NCI-H524 treated with DMSO at 0.1 percent for 48 hours (cell line): ENCODE data around the gene ATP6V1F.

Source experiments
- DNase-seq: peaks from one replicate; lab custom pipeline; 2025; lab: John Stamatoyannopoulos, UW

ATP6V1F gene

GRCh38 chr7:128869138-128869943 lies 6.7 kb downstream of the ATP6V1F start:
- no peak for DNase-seq

DNA sequence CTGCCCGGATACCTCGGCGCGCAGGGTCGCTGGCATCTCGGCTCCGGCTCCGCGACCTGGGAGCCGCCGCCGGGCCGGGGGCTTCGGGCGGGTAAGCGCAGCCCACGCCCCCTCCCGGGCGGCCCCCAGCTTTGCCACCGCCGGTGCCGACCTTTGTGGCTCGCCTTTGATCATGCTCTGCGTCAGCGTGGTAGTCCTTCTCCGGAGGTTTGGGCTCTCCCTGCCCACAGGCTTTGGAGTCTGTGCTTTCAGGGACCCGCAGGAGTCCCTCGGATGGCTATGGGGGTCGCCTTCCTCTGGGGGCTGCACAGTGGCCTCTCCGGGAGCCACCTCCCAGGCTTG lies 7.3 kb downstream of the ATP6V1F start:
- no peak for DNase-seq

DNA sequence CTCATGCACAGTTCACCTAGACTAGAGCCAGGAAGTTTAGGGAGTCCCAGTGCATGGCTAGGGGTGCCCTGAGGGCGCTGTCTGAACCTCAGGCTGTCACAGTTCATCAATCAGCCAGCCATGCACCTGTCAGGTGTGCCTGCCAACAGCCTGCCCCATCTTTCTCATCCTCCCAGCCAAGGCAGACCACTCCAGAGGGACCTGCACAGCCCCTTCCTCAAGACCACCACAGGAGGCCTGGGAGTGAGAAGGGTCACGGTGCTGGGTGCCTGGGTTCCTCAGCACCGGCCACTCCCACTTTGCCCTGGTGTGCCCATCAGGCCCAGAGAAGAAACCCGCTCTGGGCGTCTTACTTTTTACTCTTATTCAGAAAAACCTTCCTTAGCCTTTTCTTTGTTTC lies 8.4 kb downstream of the ATP6V1F start:
- no peak for DNase-seq

DNA sequence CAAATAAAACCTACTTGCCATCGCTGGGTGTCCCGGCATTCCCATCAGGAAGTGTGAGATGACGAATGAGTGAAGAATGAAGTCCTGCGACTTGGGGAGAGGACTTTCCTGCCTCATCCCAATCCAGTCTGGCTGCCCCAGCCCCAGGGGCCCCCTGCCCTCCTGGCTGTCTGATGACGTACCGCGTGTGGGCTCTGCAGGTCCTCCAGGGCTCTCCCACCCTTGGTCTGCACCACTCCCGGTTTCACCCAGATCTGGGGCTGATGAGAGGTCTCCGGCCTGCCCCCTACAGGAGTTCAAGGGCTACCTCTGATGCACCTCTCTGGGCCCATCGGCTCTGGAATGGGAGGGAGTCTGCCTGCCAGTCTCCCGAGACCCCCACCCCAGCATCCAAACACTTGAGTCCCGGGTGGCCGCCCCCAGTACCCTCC lies 9.8 kb downstream of the ATP6V1F start:
- no peak for DNase-seq

DNA sequence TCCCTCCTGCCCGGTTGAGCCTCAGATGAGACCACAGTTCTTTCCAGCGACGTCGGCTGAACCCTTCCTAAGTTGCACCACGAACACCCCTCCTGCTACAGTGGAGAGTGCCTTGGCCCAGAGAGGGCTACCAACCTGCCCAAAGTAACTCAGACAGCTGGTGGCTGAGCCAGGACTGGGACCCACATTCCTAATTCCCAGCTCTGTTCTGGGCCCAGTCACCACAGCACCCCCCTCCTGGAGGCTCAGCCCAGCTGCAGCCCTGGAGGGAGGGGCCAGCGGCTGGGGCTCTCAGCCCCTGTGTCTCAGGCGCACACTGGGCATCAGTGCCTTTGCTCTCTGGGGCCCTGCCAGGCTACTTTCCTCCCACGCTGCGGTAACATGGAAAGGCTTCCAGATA lies 10.6 kb downstream of the ATP6V1F start:
- DNase-seq = no peak

GRCh38 chr7:128874140-128875031 lies 11.7 kb downstream of the ATP6V1F start:
- DNase-seq = no peak

- no peak for DNase-seq
Measured at GRCh38 chr7:128875523-128875948, 12.9 kb downstream of the ATP6V1F start.

DNA sequence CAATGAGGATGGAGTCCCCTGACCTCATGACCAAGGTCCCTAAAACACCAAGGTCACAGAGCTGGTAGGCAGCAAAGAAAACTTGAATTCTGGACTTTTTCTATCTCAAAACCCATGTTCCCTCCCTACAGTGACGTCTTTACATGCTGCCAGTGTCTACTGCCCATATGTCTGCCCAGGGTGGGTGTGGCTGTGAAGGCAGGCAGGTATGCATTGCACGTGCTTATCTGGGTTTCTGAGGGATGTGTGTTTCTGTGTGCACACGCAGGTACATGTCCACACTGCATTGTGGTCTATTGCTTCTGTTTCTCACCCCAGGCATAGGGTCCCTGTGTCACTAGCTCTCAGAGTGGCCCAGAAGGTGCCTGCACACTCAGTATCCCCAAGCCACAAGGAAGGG lies 13.5 kb downstream of the ATP6V1F start:
- no peak for DNase-seq

GRCh38 chr7:128876586-128876977 lies 13.9 kb downstream of the ATP6V1F start:
- no peak for DNase-seq

DNA sequence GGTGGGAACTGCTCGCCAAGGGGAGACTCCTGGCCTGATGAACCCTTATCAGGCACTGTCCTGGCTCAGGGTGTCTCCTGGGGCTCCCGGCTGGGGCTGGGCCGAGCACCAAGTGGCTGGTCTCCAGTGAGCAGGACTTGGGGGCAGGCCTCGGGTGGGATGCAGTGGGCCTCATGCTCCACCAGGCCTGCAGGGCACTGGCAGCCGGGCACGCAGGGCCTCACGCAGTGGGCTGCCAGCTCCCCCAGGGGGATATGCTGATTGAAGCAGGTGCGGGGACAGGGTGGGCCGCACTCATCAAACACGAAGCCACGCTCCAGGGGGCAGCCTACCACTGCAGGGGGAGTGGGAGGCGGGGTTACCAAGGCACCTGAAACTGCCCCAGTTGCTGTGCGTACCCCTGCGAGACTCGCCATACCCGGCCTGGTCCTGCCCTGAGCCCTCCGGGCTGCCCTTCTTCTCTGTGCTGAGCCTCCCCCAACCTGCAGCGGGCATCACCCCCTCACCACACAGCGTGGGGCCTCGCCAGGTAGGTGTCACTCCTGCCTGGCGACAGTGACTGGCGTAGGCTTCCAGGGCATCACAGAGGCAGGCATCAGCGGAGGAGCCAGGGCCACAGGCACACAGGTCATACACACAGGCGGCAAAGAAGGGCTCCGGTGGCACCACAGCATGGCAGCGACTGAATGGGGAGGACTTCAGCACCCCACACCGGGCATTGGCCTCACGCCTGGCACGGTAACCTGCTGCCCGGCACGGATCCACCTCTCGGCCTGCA lies 14.5 kb downstream of the ATP6V1F start:
- DNase-seq = no peak

GRCh38 chr7:128877756-128878120 lies 15.1 kb downstream of the ATP6V1F start:
- no peak for DNase-seq

GRCh38 chr7:128878226-128879105 lies 15.8 kb downstream of the ATP6V1F start:
- DNase-seq = no peak

- no peak for DNase-seq
Measured at GRCh38 chr7:128879461-128879938, 16.8 kb downstream of the ATP6V1F start.

DNA sequence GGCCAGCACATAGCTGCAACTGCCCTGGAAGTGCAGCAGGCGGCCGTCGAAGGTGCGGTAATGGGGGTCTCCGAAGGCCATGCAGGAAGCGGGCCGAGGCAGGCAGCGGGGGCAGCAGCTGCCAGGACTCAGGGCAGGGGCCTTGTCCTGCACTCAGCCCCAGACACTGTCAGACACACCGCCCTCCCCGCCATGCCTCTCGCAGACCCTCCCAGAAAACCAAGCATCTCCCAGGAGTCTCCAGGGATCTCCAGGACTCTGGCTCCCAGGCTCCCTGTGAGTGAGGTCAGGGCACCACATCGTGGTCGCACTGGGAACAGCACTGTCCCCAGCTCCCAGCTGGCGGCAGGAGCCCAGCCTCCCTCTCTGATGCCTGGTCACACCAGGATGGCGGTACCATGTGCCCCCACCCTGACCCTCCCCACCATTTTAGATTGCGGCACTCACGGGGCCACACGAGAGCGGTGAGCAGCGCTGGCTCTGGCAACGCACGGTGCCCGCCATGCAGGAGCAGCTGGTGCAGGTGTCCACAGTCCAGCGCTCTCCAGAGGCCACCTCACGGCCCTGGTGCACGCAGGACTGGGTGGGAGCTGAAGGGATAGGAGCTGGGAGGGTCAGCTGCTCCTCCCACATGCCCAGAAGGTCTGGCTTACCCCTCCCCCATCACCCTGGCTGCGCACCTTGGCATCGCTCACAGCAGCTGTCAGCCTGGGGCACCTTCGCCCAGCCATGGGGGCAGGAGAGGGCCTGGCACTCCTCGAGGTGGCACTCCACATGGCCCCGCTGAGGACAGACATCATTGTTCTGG lies 17.5 kb downstream of the ATP6V1F start:
- DNase-seq = no peak

GRCh38 chr7:128880791-128881457 lies 18.3 kb downstream of the ATP6V1F start:
- no peak for DNase-seq

- no peak for DNase-seq
Measured at GRCh38 chr7:128881458-128882125, 18.9 kb downstream of the ATP6V1F start.

- DNase-seq = no peak
Measured at GRCh38 chr7:128882134-128882533, 19.5 kb downstream of the ATP6V1F start.

DNA sequence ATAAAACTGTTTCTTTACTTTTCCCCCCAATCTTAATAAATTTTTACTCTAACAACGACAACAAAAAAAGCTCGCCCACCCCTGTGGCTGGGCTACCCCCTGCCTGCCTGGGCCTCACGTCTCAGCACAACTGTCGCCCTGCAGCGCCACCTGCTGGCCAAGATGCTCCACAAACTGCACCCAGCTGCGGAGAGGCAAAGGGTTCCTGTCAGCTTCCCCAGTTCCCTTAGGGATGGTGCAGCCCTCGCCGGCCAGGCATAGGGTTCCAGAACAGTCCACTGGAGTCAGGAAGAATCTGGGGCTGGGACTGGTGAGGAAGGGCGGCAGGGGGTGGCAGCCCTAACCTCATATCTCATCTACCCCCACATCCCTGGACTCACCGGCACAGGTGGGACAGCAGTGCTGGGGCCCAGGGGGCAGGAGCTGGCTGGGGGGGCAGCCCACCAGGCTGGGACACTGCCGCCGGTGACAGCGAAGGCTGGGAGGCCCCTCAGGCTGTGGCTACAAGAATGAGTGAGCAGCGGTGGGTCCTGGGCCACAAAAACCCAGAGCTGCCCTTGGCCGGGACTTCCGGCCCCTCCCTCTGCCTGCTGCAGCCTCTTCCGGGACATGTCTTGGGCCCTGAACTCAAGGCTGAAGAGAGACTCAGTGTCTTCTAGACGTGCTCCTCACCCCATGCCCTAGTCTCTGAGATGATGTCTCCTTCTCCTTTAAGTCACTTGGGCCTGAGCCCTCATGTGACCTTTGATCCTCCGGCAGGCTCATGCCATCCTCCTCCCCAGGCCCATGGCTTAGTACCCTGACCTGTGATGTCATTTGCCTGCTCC lies 21.2 kb downstream of the ATP6V1F start:
- DNase-seq = no peak
